ENCODE measurements around the gene MPRIP.
"Not testable (repeated sequence)": the region's sequence is repeated elsewhere in the genome, so short reads cannot be mapped to it uniquely, and the experiment has no call there.

The MPRIP gene

GRCh38 chr17:17011043-17011907 lies 31.0 kb upstream of the MPRIP start:
- in situ Hi-C loops (cut with HindIII; ENCODE audit: low sequenced_read_pairs); H3K4me3 ChIP-seq (ENCODE audit: low read depth, low read length): not testable (repeated sequence)
- DNase-seq (ENCODE audit: low read depth): peak; percentile 62

GRCh38 chr17:17013828-17014747 lies 28.2 kb upstream of the MPRIP start:
- H3K4me3 ChIP-seq (ENCODE audit: low read depth, low read length); in situ Hi-C loops (cut with HindIII; ENCODE audit: low sequenced_read_pairs); DNase-seq (ENCODE audit: low read depth): not testable (repeated sequence)

GRCh38 chr17:17014748-17015124 lies 27.5 kb upstream of the MPRIP start:
- DNase-seq (ENCODE audit: low read depth); H3K4me3 ChIP-seq (ENCODE audit: low read depth, low read length); in situ Hi-C loops (cut with HindIII; ENCODE audit: low sequenced_read_pairs): not testable (repeated sequence)

GRCh38 chr17:17015230-17015629 lies 27.0 kb upstream of the MPRIP start:
- H3K4me3 ChIP-seq (ENCODE audit: low read depth, low read length): no peak overlapping the region
- in situ Hi-C loops (cut with HindIII; ENCODE audit: low sequenced_read_pairs): no loop called here
- no peak for DNase-seq (ENCODE audit: low read depth)
- no peak for TF ChIP-seq CTCF (IDR thresholded peaks at IDR 0.05; ENCODE audit: low read depth, low read length, missing control alignments)

- H3K4me3 ChIP-seq (ENCODE audit: low read depth, low read length); in situ Hi-C loops (cut with HindIII; ENCODE audit: low sequenced_read_pairs); DNase-seq (ENCODE audit: low read depth): not testable (repeated sequence)
Measured at GRCh38 chr17:17016199-17017197, 25.8 kb upstream of the MPRIP start.

- TF ChIP-seq CTCF (IDR thresholded peaks at IDR 0.05; ENCODE audit: low read depth, low read length, missing control alignments): no peak
- H3K4me3 ChIP-seq (ENCODE audit: low read depth, low read length): no peak overlapping the region
- no peak for DNase-seq (ENCODE audit: low read depth)
- in situ Hi-C loops (cut with HindIII; ENCODE audit: low sequenced_read_pairs): no loop called here
Measured at GRCh38 chr17:17017343-17018014, 24.8 kb upstream of the MPRIP start.

- in situ Hi-C loops (cut with HindIII; ENCODE audit: low sequenced_read_pairs): no loop called here
- TF ChIP-seq CTCF (IDR thresholded peaks at IDR 0.05; ENCODE audit: low read depth, low read length, missing control alignments): no peak
- no peak overlapping the region for H3K4me3 ChIP-seq (ENCODE audit: low read depth, low read length)
- DNase-seq (ENCODE audit: low read depth): no peak
Measured at GRCh38 chr17:17018021-17018441, 24.2 kb upstream of the MPRIP start.

All from astrocyte of the cerebellum (primary cell).